NCI-H1436 (cell line): ENCODE results near the gene FAF2.
"Not testable (repeated sequence)": the region's sequence is repeated elsewhere in the genome, so short reads cannot be mapped to it uniquely, and the experiment has no call there.

Source experiments
- DNase-seq: peaks from one replicate; lab custom pipeline; 2025; lab: John Stamatoyannopoulos, UW

The FAF2 gene

GRCh38 chr5:176545388-176545736, 97.2 kb downstream of the FAF2 start:
- no peak for DNase-seq

DNA sequence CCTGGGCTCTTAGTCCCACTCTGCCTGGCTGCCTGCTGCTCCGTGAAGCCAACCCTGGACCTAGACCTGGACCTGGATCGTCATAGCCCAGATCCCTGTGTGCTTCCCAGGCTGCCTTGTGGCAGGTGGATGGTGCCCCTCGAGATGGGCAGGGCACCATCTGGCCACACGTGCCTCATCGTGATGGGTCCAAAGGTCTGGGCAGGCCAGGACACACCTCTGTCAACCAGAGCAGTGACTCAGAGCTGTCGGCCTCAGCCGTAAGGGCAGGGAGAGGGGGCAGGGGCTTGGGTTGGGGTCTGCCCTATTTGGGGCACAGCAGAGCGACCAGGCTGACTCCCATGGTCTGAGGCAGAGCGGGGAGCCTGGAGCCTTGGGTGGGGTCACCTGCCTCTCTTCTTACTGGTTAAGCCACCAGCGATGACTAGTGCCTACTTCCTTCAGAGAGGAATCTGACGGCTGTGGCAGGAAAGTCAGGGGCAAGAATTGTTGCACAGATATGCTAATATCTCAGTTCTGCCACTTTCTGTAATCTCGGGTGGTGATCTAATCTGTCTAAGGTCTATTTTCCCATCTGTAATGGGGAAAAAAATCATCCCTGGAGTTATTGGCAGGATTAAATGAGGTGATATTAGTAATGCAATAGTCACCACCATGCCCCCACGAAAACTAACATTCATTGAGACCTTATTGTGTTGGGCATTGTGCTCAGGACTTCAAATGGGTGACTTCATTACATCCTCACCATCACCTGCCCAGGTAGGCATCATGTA, 97.7 kb downstream of the FAF2 start:
- DNase-seq: no peak

DNA sequence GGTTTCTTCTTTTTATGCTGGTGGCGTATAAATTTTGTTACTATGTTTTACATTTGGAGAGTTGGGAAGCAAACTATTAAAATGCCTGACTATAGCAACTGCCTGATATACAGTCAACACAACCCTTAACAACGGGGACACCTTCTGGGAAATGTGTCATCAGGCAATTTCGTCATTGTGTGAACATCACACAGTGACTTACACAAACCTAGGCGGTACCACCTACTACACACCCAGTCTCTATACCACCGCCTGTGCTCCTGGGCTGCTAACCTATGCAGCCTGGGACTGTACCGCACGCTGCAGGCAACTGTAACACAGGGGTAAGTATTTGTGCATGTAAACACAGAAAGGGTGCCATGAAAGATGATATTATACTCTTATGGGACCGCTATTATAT, 99.6 kb downstream of the FAF2 start:
- no peak for DNase-seq

DNA sequence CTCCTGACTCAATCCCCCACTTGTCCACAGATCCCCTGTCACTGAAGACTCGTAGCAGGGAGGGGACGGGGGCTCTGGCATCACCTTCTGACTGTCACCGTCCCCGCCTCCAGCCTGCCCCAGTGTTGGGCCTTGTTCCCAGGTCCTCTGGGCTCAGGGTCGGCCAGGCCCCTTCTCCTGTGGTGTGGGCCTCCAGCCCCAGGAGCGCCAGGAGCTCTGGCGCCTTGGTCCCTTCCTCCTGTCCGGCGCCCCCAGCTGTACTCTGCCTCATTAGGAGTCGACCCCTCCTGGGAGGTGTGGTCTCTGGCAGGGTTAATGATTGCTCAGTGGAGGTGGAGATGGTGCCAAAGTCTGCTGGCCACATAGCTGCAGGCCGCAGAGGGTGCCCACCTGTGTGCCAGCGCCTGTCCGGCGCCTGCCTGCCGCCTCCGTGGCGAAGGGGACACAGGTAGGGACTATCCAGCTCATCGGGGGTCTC, 100.8 kb downstream of the FAF2 start, which contains the start of gene CDHR2:
CDHR2 (plus strand) TSS at position 376 of the 478 bp plus-strand sequence. CDS start 16,011 bp downstream, outside the sequence.
- no peak for DNase-seq

GRCh38 chr5:176549871-176550270, 101.7 kb downstream of the FAF2 start:
- DNase-seq: no peak

DNA sequence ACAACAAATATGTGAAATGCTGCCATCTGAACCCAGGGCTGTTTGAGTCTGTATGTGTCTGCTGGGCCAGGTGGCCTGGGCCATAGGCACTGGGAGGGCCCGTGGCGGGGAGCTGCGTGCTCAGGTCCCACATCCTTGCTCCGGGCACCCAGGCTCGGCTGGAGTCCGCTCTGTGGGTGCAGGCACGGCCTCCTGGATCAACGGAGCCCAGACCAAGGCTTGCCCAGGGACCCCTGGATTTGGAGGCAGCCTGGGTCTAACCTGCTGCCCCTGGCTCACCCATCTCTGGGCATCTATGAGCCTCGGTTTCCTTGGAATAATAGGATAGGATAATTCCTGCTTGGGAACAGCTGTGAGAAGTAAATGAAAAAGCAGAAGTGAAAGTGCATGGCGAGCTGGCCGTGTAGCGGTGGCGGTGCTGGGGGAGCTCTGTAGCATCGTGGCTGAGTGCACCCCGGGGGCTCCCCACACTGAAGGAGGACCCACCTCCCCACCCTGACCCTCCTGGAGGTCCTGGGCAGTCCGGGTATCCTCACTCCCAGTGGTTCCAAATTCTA, 102.2 kb downstream of the FAF2 start:
- DNase-seq: no peak

GRCh38 chr5:176550937-176551336, 102.8 kb downstream of the FAF2 start:
- not testable (repeated sequence) for DNase-seq

DNA sequence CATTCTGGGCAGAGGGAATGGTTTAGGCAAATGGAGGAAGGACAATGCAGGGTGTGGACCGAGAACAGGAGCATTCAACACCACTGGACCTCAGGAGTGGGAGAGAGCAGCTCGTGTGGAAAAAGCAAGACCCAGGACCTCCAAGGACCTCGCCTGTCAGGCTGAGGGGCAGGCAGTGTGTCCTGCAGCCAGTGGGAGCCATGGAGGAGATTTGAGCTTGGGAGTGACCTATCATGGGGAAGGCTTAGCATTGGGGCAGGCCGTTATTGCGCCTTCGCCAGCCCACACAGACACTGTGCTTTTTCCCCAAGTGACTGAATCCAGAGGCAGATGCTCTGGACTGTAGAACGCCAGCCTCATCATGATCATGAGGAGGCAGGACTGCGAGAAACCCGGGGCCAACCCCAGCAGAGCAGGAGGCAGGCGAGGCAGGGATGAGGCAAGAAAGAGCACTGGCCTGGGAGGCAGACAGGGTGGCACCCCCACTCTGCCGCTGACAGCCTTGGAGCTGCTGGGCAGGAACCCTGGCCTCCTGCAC, 104.2 kb downstream of the FAF2 start:
- DNase-seq: no peak

DNA sequence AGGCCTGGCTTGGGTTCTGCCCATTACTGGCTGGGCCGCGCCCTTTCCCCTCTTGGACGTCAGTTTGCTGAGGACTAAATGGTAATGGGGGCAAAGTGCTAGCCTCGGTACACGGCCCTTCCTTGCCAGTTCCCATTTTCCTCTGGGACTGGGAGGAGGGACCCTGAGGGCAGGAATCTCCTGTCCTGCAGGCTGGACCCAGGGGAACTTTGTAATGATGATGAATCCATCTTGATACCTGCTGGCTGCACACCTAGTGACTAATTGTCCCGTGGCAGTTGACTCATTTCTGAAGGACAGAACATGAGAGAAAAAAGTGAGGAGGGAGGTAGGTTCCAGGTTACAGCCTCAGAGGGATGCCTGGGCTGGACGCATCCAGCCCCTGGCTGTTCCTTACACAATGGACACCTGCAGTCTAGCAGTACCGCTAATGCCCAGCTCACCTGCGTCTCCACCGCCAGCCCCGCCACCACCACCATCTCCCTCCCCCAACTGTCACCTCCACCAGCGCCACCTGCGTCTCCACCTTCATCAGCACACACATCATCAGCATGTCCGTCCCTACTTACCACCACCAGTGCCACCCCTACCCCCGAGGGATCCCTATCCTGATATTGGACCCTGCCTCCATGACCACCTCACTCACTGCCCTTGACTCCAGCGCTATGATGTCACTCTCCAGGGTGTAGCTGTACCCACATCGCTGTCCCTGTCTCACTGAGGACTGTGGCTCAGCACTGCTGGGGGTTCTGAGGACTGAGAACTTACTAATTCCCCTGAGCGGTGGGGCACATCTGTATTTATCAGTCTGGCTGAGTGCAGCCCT, 105.3 kb downstream of the FAF2 start:
- DNase-seq: no peak

DNA sequence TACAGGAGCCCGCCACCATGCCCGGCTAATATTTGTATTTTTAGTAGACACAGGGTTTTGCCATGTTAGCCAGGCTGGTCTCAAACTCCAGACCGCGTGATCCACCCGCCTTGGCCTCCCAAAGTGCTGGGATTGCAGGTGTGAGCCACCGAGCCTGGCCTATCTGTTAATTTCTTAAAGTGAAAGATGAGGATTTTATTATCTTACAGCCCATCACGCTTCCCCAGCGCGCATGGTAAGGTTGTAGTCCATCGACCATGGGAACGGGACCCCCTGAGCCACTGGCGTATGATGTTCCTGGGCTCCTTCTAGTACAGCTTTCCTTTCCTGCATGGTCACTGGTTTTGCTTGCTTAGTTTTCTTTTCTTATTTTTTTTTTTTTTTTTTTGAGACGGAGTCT, 109.7 kb downstream of the FAF2 start:
- no peak for DNase-seq
